COLO668 (cell line): ENCODE data around the gene PGA4.
"Not testable (repeated sequence)": the region's sequence is repeated elsewhere in the genome, so short reads cannot be mapped to it uniquely, and the experiment has no call there.

Experiments used
- DNase-seq: peaks from one replicate; lab custom pipeline; 2025; ENCODE audit not compliant: unreplicated experiment; lab: John Stamatoyannopoulos, UW

PGA4 gene

DNA sequence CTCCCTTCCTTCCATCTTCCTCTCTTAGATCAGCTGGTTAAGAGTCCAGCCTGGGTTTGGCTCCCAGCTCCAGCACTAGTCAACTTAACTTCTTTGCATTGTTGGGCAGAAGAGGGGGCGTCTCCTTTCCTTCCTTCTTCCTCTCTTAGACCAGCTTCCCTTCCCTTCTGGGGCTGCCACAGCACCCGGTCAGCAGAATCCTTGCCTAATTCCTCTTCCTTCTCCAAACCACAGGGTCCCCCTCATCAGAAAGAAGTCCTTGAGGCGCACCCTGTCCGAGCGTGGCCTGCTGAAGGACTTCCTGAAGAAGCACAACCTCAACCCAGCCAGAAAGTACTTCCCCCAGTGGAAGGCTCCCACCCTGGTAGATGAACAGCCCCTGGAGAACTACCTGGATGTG is 18.3 kb upstream of the PGA4 start:
- DNase-seq: not testable (repeated sequence)

DNA sequence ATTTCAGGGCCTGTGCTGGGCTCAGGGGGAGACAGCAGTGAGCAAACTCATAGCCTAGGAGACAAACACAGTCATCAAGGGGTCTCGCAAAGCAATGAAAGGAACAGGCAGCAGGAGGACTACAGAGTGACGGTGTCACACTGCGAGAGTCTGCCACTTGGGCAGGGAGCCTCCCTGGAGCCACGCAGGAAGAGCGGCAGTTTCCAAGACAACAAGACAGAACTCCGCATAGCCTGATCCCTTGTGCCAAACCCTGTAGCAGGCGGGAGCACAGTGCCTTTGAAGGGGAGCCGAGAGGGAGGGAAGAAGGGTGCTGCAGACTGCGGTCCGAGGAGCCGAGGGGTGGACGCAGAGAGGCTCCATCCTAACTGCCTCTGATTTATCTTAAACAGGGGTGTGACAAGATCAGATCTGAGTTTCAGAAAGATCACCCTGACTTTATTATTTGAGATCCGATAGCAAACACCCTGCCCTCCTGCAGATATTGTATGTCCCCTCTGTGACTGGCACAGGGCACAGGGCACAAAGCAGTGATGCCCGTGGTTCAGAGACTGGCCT is 17.6 kb upstream of the PGA4 start:
- DNase-seq: not testable (repeated sequence)

DNA sequence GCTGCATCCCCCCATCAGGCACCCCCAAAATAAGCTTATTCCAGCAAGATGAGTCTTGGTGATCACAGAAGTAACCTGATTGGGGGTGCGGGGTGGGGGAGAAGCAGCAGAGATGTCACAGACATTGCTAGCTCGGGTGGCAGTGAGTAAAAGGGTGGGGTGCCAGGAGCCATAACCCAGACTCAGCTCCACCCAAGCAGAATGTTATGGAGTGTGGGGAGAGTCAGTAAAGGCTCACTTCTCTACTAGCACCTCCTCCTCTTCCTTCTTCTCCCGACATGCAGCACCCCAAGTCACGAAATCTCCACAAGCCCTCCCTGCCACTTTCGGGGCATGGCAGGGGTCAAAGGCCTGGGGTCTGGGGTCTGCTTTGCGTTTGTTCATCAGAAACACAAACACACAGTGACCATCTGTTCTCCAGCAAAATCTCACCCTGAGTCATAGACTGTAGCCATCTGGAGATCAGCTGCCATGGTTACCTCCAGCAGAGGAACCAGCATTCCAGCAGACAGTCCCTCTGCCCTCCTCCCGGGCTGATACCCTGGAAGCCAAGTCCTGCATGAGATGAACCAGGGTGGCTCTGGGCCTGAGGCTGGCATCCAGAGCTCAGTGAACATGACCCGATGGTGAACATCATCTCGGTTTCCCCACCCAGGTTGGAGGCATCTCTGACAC is 14.4 kb upstream of the PGA4 start:
- DNase-seq: not testable (repeated sequence)

DNA sequence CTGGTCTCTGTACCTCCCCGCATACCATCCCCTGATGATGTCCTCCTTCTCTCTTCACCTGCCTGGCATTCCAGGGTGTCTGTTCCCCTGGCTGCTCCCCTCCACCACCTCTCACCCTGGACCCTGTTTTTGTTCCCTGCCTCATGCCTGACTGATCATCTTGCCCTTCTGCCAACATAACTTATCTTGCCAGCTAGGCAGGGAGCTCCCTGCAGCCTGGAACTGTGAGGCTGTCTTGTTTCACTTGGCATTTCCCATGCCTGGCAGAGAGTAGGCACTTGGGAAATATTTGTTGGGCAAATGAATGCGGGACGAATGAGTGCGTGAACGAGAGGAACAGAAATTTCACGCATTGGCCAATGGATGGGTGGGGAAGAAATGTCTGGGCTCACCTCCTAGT is 11.5 kb upstream of the PGA4 start:
- not testable (repeated sequence) for DNase-seq

DNA sequence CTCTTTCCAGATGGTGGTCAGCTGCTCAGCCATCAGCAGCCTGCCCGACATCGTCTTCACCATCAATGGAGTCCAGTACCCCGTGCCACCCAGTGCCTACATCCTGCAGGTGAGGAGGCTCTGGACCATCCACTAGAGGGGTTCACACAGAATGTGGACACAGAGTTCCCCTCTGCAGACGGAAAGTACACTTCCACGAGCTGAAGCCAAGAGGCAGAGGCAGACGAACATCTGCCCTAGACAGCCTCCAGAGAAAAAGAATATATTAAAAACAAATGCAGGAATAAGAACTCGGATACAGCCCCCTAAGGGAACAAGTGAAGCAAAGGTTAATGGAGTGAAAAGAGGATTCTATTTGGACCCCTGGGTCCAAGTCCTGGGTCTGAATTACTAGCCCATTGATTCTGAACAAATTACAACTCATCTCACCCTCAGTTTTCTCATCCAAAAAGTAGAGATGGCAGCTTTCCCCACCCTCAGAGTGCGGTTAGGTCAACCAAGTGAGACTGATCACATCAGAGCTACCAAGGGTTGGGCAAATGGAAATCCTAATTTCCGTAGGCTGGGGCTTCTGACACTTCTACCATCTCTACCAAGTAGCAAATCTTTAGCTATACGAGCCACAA is 10.7 kb upstream of the PGA4 start:
- not testable (repeated sequence) for DNase-seq

DNA sequence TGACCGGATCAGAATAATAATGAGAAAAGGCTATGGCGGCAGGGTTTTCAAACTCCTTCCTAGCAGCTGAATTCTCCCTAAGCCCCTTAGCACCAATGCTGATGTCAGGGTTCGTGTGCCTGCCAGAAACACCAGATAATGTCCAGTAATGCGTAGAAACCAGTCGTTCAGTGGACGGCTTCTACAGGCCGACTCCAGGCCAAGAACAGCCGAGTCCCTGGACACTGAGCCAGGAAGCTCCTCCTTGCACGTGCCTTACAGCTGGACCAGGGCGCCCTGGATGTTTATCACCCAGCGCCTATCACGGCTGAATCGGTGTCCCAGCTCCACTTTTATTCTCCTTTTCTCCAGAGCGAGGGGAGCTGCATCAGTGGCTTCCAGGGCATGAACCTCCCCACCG is 9.9 kb upstream of the PGA4 start:
- not testable (repeated sequence) for DNase-seq

DNA sequence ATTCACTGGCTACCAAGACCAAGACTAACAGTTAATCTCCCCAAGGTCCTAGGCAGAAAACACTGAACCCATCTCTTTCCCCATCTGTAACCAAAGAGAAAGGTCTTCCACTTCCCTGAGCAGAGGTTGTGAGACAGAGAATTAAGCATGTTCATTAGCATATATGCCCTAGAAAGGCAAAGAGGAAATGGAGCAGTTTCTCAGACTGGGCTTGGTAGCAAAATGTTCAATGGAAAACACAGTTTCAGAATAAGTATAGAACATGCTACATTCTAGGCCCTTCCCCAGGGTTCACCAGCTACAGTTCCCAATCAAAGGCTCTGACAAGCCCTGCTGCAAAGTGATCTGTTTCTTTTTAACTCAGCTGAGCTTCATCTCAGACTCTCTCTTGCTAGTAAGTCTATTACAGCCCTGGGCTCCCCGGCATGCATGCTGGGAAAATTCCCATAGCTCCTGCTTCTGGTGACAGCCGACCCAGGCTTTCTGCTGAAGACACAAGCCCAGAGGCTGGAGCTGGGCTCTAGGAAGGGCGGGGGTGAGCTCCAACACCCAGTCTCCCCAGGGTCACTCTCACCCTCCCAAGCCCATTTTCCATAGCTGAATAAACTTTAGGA is 8.3 kb upstream of the PGA4 start:
- DNase-seq: not testable (repeated sequence)

DNA sequence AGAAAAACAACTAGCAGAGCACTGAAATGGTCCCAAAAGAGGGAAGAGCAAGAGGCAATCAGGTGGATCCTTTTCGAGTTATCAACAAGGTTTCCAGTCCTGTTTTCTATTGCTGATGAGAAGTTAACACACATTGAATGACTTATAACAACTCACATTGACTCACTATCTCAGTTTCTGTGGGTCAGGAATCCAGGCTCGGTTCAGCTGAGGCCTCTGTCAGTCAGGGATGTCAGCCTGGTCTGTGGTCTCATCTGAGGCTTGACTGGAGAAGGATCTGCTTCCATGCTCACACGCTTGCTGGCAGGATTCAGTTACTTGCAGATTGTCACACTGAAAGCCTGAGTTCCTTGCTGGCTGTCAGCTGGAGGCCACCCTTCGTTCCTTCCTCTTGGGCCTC is 3.8 kb upstream of the PGA4 start:
- not testable (repeated sequence) for DNase-seq

DNA sequence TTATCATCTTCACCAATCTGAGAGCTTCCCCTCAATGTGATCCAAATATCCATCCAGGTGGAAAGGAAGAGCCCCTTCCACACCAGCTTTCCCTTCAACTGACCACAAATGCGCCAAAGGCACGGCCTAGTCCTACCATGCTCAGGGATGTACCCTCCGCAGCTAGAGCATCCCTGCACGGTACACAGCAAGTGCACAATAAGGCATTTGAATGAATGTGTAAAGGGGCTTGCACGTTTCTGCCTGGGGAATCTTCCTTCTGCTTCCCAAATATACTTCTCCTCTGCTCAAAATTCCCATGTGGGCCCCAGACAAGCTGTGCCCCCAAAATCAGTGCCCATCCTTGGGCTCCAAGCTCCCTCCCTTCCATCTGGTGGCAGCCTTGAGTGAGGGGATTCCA is 3.1 kb upstream of the PGA4 start:
- not testable (repeated sequence) for DNase-seq

DNA sequence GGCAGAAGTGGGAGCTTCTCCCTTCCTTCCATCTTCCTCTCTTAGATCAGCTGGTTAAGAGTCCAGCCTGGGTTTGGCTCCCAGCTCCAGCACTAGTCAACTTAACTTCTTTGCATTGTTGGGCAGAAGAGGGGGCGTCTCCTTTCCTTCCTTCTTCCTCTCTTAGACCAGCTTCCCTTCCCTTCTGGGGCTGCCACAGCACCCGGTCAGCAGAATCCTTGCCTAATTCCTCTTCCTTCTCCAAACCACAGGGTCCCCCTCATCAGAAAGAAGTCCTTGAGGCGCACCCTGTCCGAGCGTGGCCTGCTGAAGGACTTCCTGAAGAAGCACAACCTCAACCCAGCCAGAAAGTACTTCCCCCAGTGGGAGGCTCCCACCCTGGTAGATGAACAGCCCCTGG is 545 bp downstream of the PGA4 start:
- DNase-seq: not testable (repeated sequence)

DNA sequence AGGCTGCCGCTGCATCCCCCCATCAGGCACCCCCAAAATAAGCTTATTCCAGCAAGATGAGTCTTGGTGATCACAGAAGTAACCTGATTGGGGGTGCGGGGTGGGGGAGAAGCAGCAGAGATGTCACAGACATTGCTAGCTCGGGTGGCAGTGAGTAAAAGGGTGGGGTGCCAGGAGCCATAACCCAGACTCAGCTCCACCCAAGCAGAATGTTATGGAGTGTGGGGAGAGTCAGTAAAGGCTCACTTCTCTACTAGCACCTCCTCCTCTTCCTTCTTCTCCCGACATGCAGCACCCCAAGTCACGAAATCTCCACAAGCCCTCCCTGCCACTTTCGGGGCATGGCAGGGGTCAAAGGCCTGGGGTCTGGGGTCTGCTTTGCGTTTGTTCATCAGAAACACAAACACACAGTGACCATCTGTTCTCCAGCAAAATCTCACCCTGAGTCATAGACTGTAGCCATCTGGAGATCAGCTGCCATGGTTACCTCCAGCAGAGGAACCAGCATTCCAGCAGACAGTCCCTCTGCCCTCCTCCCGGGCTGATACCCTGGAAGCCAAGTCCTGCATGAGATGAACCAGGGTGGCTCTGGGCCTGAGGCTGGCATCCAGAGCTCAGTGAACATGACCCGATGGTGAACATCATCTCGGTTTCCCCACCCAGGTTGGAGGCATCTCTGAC is 4.5 kb downstream of the PGA4 start:
- DNase-seq: not testable (repeated sequence)

DNA sequence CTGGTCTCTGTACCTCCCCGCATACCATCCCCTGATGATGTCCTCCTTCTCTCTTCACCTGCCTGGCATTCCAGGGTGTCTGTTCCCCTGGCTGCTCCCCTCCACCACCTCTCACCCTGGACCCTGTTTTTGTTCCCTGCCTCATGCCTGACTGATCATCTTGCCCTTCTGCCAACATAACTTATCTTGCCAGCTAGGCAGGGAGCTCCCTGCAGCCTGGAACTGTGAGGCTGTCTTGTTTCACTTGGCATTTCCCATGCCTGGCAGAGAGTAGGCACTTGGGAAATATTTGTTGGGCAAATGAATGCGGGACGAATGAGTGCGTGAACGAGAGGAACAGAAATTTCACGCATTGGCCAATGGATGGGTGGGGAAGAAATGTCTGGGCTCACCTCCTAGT is 7.3 kb downstream of the PGA4 start:
- DNase-seq: not testable (repeated sequence)

DNA sequence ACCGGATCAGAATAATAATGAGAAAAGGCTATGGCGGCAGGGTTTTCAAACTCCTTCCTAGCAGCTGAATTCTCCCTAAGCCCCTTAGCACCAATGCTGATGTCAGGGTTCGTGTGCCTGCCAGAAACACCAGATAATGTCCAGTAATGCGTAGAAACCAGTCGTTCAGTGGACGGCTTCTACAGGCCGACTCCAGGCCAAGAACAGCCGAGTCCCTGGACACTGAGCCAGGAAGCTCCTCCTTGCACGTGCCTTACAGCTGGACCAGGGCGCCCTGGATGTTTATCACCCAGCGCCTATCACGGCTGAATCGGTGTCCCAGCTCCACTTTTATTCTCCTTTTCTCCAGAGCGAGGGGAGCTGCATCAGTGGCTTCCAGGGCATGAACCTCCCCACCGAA is 8.9 kb downstream of the PGA4 start:
- DNase-seq: not testable (repeated sequence)

DNA sequence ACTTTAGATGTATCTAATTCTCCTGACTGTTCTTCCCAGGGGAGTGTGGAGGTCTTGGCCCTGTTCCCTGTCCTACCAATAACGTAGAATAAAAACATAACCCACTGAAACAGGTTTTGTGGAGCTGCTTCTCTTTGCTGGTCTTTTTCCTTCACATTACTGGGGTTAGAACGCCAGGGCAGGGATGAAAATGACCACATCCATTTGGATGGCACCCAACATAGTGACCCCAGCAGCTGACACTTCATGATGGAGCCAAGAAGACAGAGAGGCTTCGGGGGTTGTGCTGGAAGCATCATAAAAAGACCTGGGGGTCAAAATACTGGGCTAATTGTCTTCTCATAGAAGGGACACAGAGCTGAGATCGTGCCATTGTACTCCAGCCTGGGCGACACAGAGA is 9.4 kb downstream of the PGA4 start:
- DNase-seq: not testable (repeated sequence)

DNA sequence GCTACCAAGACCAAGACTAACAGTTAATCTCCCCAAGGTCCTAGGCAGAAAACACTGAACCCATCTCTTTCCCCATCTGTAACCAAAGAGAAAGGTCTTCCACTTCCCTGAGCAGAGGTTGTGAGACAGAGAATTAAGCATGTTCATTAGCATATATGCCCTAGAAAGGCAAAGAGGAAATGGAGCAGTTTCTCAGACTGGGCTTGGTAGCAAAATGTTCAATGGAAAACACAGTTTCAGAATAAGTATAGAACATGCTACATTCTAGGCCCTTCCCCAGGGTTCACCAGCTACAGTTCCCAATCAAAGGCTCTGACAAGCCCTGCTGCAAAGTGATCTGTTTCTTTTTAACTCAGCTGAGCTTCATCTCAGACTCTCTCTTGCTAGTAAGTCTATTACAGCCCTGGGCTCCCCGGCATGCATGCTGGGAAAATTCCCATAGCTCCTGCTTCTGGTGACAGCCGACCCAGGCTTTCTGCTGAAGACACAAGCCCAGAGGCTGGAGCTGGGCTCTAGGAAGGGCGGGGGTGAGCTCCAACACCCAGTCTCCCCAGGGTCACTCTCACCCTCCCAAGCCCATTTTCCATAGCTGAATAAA is 10.5 kb downstream of the PGA4 start:
- DNase-seq: not testable (repeated sequence)

DNA sequence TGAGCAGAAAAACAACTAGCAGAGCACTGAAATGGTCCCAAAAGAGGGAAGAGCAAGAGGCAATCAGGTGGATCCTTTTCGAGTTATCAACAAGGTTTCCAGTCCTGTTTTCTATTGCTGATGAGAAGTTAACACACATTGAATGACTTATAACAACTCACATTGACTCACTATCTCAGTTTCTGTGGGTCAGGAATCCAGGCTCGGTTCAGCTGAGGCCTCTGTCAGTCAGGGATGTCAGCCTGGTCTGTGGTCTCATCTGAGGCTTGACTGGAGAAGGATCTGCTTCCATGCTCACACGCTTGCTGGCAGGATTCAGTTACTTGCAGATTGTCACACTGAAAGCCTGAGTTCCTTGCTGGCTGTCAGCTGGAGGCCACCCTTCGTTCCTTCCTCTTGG is 15.0 kb downstream of the PGA4 start:
- not testable (repeated sequence) for DNase-seq

DNA sequence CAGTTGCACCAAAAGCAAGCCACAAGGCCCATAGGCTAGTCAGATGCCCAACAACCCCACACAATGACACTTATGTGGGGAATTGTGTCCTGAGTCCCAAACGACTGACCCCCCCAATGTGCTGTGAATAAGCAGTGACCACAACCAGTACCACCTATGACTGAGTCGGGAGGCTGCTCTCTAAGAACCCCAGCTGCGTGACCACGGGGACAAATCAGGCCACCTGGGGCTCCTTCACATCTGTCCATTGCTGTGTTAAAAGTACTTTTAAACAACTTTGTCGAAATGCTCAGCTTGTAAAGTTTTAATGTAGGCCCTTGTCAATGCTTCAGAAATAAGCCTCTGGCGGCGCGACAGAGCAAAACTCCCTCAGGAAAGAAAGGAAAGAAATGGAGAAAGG is 18.1 kb downstream of the PGA4 start:
- DNase-seq: not testable (repeated sequence)

DNA sequence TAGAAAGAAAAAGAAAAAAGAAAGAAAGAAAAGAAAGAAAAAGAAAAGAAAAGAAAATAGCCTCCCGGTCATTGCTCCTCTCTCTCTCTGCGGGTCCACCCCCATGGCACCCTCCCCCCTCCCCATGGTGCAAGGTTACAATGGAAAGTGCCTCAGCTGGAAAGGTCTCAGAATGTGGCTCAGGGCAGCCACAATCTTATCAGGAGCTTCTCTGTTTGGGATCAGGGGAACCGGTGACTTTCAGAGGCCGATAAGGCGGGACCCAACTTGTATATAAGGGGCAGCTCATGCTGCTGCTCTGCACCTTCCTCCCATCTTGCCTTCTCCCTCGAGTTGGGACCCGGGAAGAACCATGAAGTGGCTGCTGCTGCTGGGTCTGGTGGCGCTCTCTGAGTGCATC is 18.7 kb downstream of the PGA4 start, which contains the start of gene PGA5:
Gene PGA5 (plus strand): TSS at position 301 of the 400 bp plus-strand sequence. CDS start 52 bp downstream, at position 353.
- DNase-seq: not testable (repeated sequence)

DNA sequence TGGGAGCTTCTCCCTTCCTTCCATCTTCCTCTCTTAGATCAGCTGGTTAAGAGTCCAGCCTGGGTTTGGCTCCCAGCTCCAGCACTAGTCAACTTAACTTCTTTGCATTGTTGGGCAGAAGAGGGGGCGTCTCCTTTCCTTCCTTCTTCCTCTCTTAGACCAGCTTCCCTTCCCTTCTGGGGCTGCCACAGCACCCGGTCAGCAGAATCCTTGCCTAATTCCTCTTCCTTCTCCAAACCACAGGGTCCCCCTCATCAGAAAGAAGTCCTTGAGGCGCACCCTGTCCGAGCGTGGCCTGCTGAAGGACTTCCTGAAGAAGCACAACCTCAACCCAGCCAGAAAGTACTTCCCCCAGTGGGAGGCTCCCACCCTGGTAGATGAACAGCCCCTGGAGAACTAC is 19.4 kb downstream of the PGA4 start:
- DNase-seq: not testable (repeated sequence)

DNA sequence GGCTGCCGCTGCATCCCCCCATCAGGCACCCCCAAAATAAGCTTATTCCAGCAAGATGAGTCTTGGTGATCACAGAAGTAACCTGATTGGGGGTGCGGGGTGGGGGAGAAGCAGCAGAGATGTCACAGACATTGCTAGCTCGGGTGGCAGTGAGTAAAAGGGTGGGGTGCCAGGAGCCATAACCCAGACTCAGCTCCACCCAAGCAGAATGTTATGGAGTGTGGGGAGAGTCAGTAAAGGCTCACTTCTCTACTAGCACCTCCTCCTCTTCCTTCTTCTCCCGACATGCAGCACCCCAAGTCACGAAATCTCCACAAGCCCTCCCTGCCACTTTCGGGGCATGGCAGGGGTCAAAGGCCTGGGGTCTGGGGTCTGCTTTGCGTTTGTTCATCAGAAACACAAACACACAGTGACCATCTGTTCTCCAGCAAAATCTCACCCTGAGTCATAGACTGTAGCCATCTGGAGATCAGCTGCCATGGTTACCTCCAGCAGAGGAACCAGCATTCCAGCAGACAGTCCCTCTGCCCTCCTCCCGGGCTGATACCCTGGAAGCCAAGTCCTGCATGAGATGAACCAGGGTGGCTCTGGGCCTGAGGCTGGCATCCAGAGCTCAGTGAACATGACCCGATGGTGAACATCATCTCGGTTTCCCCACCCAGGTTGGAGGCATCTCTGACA is 23.3 kb downstream of the PGA4 start:
- DNase-seq: not testable (repeated sequence)
